Mesenchymal stem cell (in vitro differentiated cells and primary cell): ENCODE measurements around the gene TNFRSF14.

Experiments used
- DNase-seq: peaks from one replicate; pipeline ENCODE4 v3.0.0-alpha.2; 2013
- H2AFZ ChIP-seq: one replicate; pipeline ENCODE4 v1.6.1; 2013; ENCODE audit warnings: low read depth, mild to moderate bottlenecking, control low read depth, inconsistent platforms, low read length, moderate library complexity
- H2AK5ac ChIP-seq: 2 replicates; pipeline ENCODE4 v1.6.1; 2013; ENCODE audit warnings: low read length, moderate library complexity, mild to moderate bottlenecking, inconsistent platforms; ENCODE audit not compliant: severe bottlenecking
- H2BK120ac ChIP-seq: one replicate; pipeline ENCODE4 v1.6.1; 2013; ENCODE audit warnings: low read depth, mild to moderate bottlenecking, inconsistent platforms, low read length, moderate library complexity
- H2BK12ac ChIP-seq, 2 experiments: one replicate each; pipeline ENCODE4 v1.6.1; 2013; ENCODE audit warnings: inconsistent platforms in 2 of 2, low read length in 2 of 2, mild to moderate bottlenecking in 2 of 2, moderate library complexity in 2 of 2, control low read depth in 1 of 2
- H2BK15ac ChIP-seq: one replicate; pipeline ENCODE4 v1.6.1; 2013; ENCODE audit warnings: mild to moderate bottlenecking, low read depth, inconsistent platforms; ENCODE audit not compliant: poor library complexity, severe bottlenecking
- H2BK5ac ChIP-seq: 2 replicates; pipeline ENCODE4 v1.6.1; 2013; ENCODE audit warnings: low read depth, mild to moderate bottlenecking, low read length, control low read depth, inconsistent platforms; ENCODE audit not compliant: poor library complexity, severe bottlenecking
- H3K14ac ChIP-seq, 2 experiments: one replicate each; pipeline ENCODE4 v1.6.1; 2013; ENCODE audit warnings: inconsistent platforms in 2 of 2, low read length in 2 of 2, control low read depth in 1 of 2, mild to moderate bottlenecking in 1 of 2, moderate library complexity in 1 of 2
- H3K18ac ChIP-seq, 2 experiments: one replicate each; pipeline ENCODE4 v1.6.1; 2013; ENCODE audit warnings: inconsistent platforms in 2 of 2, low read length in 2 of 2, control low read depth in 1 of 2, low read depth in 1 of 2, mild to moderate bottlenecking in 1 of 2
- H3K23ac ChIP-seq, 2 experiments: one replicate each; pipeline ENCODE4 v1.6.1; 2013; ENCODE audit warnings: inconsistent platforms in 2 of 2, low read length in 2 of 2, mild to moderate bottlenecking in 2 of 2, moderate library complexity in 2 of 2, control low read depth in 1 of 2
- H3K27ac ChIP-seq: 2 replicates; pipeline ENCODE4 v1.5.1; 2013; ENCODE audit warnings: mild to moderate bottlenecking, moderate library complexity, low read length, control low read depth, inconsistent platforms; ENCODE audit not compliant: poor library complexity, severe bottlenecking
- H3K27me3 ChIP-seq, 2 experiments: 2 replicates each; pipeline versions ENCODE4 v1.6.1 to v1.7.0; 2013; ENCODE audit warnings: low read length in 2 of 2, mild to moderate bottlenecking in 2 of 2, moderate library complexity in 2 of 2, control low read depth in 1 of 2, inconsistent platforms in 1 of 2; ENCODE audit not compliant: control insufficient read depth in 1 of 2, insufficient read depth in 1 of 2
- H3K36me3 ChIP-seq, 2 experiments: 2 replicates each; pipeline versions ENCODE4 v1.6.1 to v1.7.0; 2013; ENCODE audit warnings: low read length in 2 of 2, control low read depth in 1 of 2, inconsistent platforms in 1 of 2, low read depth in 1 of 2, mild to moderate bottlenecking in 1 of 2; ENCODE audit not compliant: insufficient read depth in 2 of 2, control insufficient read depth in 1 of 2
- H3K4ac ChIP-seq, 2 experiments: one replicate each; pipeline ENCODE4 v1.6.1; 2013; ENCODE audit warnings: inconsistent platforms in 2 of 2, low read length in 2 of 2, mild to moderate bottlenecking in 2 of 2, moderate library complexity in 2 of 2, control low read depth in 1 of 2, low read depth in 1 of 2
- H3K4me1 ChIP-seq: 2 replicates; pipeline ENCODE4 v1.6.1; 2013; ENCODE audit warnings: low read depth, low read length, control low read depth; ENCODE audit not compliant: control insufficient read depth, insufficient read depth
- H3K4me2 ChIP-seq: 2 replicates; pipeline ENCODE4 v1.6.1; 2013; ENCODE audit warnings: low read length, mild to moderate bottlenecking, inconsistent platforms; ENCODE audit not compliant: poor library complexity, severe bottlenecking
- H3K4me3 ChIP-seq, 2 experiments: 2 replicates each; pipeline versions ENCODE4 v1.5.1 to v1.7.0; 2013; ENCODE audit warnings: low read length in 2 of 2, mild to moderate bottlenecking in 2 of 2, control low read depth in 1 of 2, low read depth in 1 of 2; ENCODE audit not compliant: insufficient read depth in 1 of 2
- H3K79me1 ChIP-seq: replicated peaks from 2 replicates; pipeline ENCODE4 v1.6.1; 2013; ENCODE audit warnings: mild to moderate bottlenecking, control low read depth, low read length, inconsistent platforms; ENCODE audit not compliant: poor library complexity, severe bottlenecking
- H3K9ac ChIP-seq: 2 replicates; pipeline ENCODE4 v1.7.0; 2013; ENCODE audit warnings: mild to moderate bottlenecking, low read length, moderate library complexity
- H3K9me3 ChIP-seq: 2 replicates; pipeline ENCODE4 v1.7.0; 2013; ENCODE audit warnings: mild to moderate bottlenecking, low read length; ENCODE audit not compliant: control insufficient read depth
- H4K8ac ChIP-seq: one replicate; pipeline ENCODE4 v1.6.1; 2013; ENCODE audit warnings: inconsistent platforms, mild to moderate bottlenecking, low read length, moderate library complexity
- H4K91ac ChIP-seq: one replicate; pipeline ENCODE4 v1.6.1; 2013; ENCODE audit warnings: mild to moderate bottlenecking, low read length, inconsistent platforms
- WGBS: methylation state at CpG from one replicate; pipeline ENCODE4 v1.1.7; 2013; ENCODE audit warnings: mixed read lengths; 5-methylcytosine and 5-hydroxymethylcytosine counted together

Gene TNFRSF14

GRCh38 chr1:2586154-2587070 lies 30.2 kb downstream of the TNFRSF14 start, which contains the start of gene PRXL2B:
PRXL2B (plus strand) TSS chr1:2586777; CDS start chr1:2586886, 109 bp downstream.
- peak within 1 kb of the TSS; percentile 92 for H2BK120ac ChIP-seq
- H2BK5ac ChIP-seq, result no peak within 1 kb of the TSS
- H3K27ac ChIP-seq, result peak within 1 kb of the TSS; percentile 36
- H2AFZ ChIP-seq, result peak within 1 kb of the TSS; percentile 94
- peak within 1 kb of the TSS; percentile 88 to 96 for H3K18ac ChIP-seq
- H3K4me1 ChIP-seq, result peaks cover 21% of the 10 kb centered on the region
- H3K4me2 ChIP-seq, result peak within 1 kb of the TSS; percentile 94
- peak within 1 kb of the TSS; percentile 88 to 93 for H3K4me3 ChIP-seq
- peaks cover 3 to 27% of the 10 kb centered on the region in 2 experiments for H3K36me3 ChIP-seq
- peak within 1 kb of the TSS in 1 of 2 experiments; percentile 90 for H3K23ac ChIP-seq
- H3K9me3 ChIP-seq, result no peaks in the 10 kb centered on the region
- H4K8ac ChIP-seq, result peak within 1 kb of the TSS; percentile 96
- H2AK5ac ChIP-seq, result no peak within 1 kb of the TSS
- peak within 1 kb of the TSS; percentile 73 for H2BK15ac ChIP-seq
- H3K4ac ChIP-seq, result peak within 1 kb of the TSS; percentile 76 to 89
- H3K14ac ChIP-seq, result peak within 1 kb of the TSS in 1 of 2 experiments; percentile 78
- peaks cover 0 to 2% of the 10 kb centered on the region in 2 experiments for H3K27me3 ChIP-seq
- H2BK12ac ChIP-seq, result no peak within 1 kb of the TSS
- 1% methylated on average over 83 of the region's 107 CpGs for WGBS
- H3K79me1 ChIP-seq, result peaks cover 16% of the 10 kb centered on the region
- H3K9ac ChIP-seq, result peak within 1 kb of the TSS; percentile 90
- peak; percentile 99 for DNase-seq
- peak within 1 kb of the TSS; percentile 93 for H4K91ac ChIP-seq

- Histone ChIP-seq H3K14ac (peak overlapping the region in 1 of 2 experiments; percentile 78), H2BK12ac (no peak overlapping the region), H2BK120ac (peak overlapping the region; percentile 34), H3K9ac (peak overlapping the region; percentile 81), H2BK5ac (no peak overlapping the region), H3K23ac (peak overlapping the region in 1 of 2 experiments; percentile 75), H2AK5ac (no peak overlapping the region), H3K9me3 (no peaks in the 10 kb centered on the region), H3K36me3 (peaks cover 3 to 27% of the 10 kb centered on the region in 2 experiments), H3K27me3 (peaks cover 0 to 2% of the 10 kb centered on the region in 2 experiments), H3K4ac (peak overlapping the region in 1 of 2 experiments; percentile 76), H3K4me3 (peak overlapping the region; percentile 83 to 88), H2BK15ac (peak overlapping the region; percentile 73), H3K4me1 (peaks cover 21% of the 10 kb centered on the region), H4K91ac (peak overlapping the region; percentile 67), H3K18ac (peak overlapping the region; percentile 77 to 78), H2AFZ (peak overlapping the region; percentile 94), H3K79me1 (peaks cover 16% of the 10 kb centered on the region), H4K8ac (peak overlapping the region; percentile 78), H3K4me2 (peak overlapping the region; percentile 91), H3K27ac (no peak overlapping the region)
- no peak for DNase-seq
- WGBS, result 18% methylated on average over 45 of the region's 52 CpGs
These were observed 31.1 kb downstream of the TNFRSF14 start for GRCh38 chr1:2587071-2587859.

GRCh38 chr1:2587860-2588571 lies 31.8 kb downstream of the TNFRSF14 start:
- Histone ChIP-seq H3K9ac (peak overlapping the region; percentile 81), H3K18ac (no peak overlapping the region), H2BK5ac (no peak overlapping the region), H3K36me3 (peaks cover 3 to 27% of the 10 kb centered on the region in 2 experiments), H2BK15ac (no peak overlapping the region), H3K9me3 (no peaks in the 10 kb centered on the region), H4K91ac (no peak overlapping the region), H4K8ac (no peak overlapping the region), H2BK12ac (no peak overlapping the region), H3K27me3 (peaks cover 0 to 3% of the 10 kb centered on the region in 2 experiments), H2AK5ac (no peak overlapping the region), H2AFZ (no peak overlapping the region), H3K4me1 (peaks cover 21% of the 10 kb centered on the region), H3K4ac (no peak overlapping the region), H3K4me3 (peak overlapping the region; percentile 83 to 88), H3K79me1 (peaks cover 16% of the 10 kb centered on the region), H3K27ac (no peak overlapping the region), H3K23ac (no peak overlapping the region), H3K14ac (no peak overlapping the region), H3K4me2 (peak overlapping the region; percentile 91), H2BK120ac (peak overlapping the region; percentile 1)
- WGBS, result 95% methylated on average over 19 of the region's 19 CpGs
- DNase-seq, result no peak
